ENCODE data around the gene GJB3.

GJB3 gene

DNA sequence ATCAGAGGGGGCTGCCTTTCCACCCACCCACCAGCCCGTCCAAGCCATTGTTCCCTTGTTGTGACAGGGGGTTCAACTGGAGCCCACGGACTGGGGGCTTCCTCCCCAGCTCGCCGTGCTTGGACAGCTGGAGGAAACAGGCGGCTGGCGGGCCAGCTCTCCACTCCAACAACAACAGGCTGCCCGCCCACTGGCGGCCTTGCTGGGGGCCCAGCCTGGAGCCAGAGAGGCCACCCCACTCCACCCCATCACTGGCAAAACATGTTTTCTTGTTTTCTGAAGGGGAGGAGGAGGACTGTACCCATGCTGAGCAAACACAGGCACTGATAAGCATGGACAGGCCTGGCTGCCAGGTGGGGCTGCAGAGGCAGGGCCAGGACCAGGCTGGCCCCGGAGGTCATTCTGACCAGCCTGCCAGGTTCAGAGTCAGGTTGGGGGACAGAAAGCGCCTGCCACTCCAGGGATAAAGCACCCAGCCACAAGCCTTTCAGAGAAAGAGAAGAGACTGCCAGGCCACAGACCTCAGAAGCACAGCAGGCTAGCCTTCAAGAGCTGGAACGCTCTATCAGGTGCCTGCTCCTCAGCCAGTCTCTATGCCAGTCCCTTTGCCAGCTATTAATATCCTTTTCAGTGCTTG is 44.6 kb downstream of the GJB3 start:
- no peaks in the 10 kb centered on the region for H3K79me2 ChIP-seq (ENCODE audit: insufficient read depth, low read length)
- H3K27ac ChIP-seq (ENCODE audit: low read length) = no peak overlapping the region
- H3K4me2 ChIP-seq (ENCODE audit: insufficient read depth, low read length) = no peak overlapping the region
- H2AFZ ChIP-seq (ENCODE audit: low read depth, low read length) = no peak overlapping the region
- 0 out of 2 replicates have a peak, but pooled peaks cover 3% of the 10 kb centered on the region for H4K20me1 ChIP-seq (ENCODE audit: insufficient read depth, low read length)
- H3K9ac ChIP-seq (ENCODE audit: low read depth, low read length) = no peak overlapping the region
- no peaks in the 10 kb centered on the region for H3K4me1 ChIP-seq (ENCODE audit: insufficient read depth, low read length)
- H3K36me3 ChIP-seq (ENCODE audit: insufficient read depth, low read length) = no peaks in the 10 kb centered on the region
- no peak overlapping the region for H3K4me3 ChIP-seq (ENCODE audit: low read depth in 1 of 2, low read length in 2 of 2)
- no peaks in the 10 kb centered on the region for H3K27me3 ChIP-seq (ENCODE audit: insufficient read depth, low read length, poor library complexity)
- H3K9me3 ChIP-seq (ENCODE audit: insufficient read depth, low read length, severe bottlenecking) = no peaks in the 10 kb centered on the region
- ATAC-seq (ENCODE audit: insufficient read depth, low read depth) = no peak
- DNase-seq = no peak
- no peak for TF ChIP-seq EZH2 (IDR thresholded peaks at IDR 0.05; ENCODE audit: borderline replicate concordance, low read depth, low read length, severe bottlenecking)
- TF ChIP-seq CTCF (IDR thresholded peaks at IDR 0.05; ENCODE audit: borderline replicate concordance, extremely low read depth, low read length, poor library complexity, severe bottlenecking) = no peak

GRCh38 chr1:34827341-34827941 is 46.4 kb downstream of the GJB3 start:
- Histone ChIP-seq H3K9ac (ENCODE audit: low read depth, low read length) (no peak overlapping the region), H3K36me3 (ENCODE audit: insufficient read depth, low read length) (no peaks in the 10 kb centered on the region), H3K4me3 (ENCODE audit: low read depth in 1 of 2, low read length in 2 of 2) (no peak overlapping the region), H3K4me1 (ENCODE audit: insufficient read depth, low read length) (no peaks in the 10 kb centered on the region), H3K9me3 (ENCODE audit: insufficient read depth, low read length, severe bottlenecking) (no peaks in the 10 kb centered on the region), H3K27ac (ENCODE audit: low read length) (no peak overlapping the region), H3K4me2 (ENCODE audit: insufficient read depth, low read length) (no peak overlapping the region), H2AFZ (ENCODE audit: low read depth, low read length) (no peak overlapping the region), H4K20me1 (ENCODE audit: insufficient read depth, low read length) (0 out of 2 replicates have a peak, but pooled peaks cover 3% of the 10 kb centered on the region), H3K27me3 (ENCODE audit: insufficient read depth, low read length, poor library complexity) (no peaks in the 10 kb centered on the region), H3K79me2 (ENCODE audit: insufficient read depth, low read length) (no peaks in the 10 kb centered on the region)
- no peak for ATAC-seq (ENCODE audit: insufficient read depth, low read depth)
- no peak for TF ChIP-seq CTCF (IDR thresholded peaks at IDR 0.05; ENCODE audit: borderline replicate concordance, extremely low read depth, low read length, poor library complexity, severe bottlenecking)
- DNase-seq = no peak

- no peak overlapping the region for H3K9ac ChIP-seq (ENCODE audit: low read depth, low read length)
- no peaks in the 10 kb centered on the region for H3K9me3 ChIP-seq (ENCODE audit: insufficient read depth, low read length, severe bottlenecking)
- H3K4me2 ChIP-seq (ENCODE audit: insufficient read depth, low read length) = no peak overlapping the region
- no peak for DNase-seq
- no peak overlapping the region for H2AFZ ChIP-seq (ENCODE audit: low read depth, low read length)
- H3K27ac ChIP-seq (ENCODE audit: low read length) = no peak overlapping the region
- TF ChIP-seq EZH2 (IDR thresholded peaks at IDR 0.05; ENCODE audit: borderline replicate concordance, low read depth, low read length, severe bottlenecking) = no peak
- TF ChIP-seq CTCF (IDR thresholded peaks at IDR 0.05; ENCODE audit: borderline replicate concordance, extremely low read depth, low read length, poor library complexity, severe bottlenecking) = no peak
- H3K79me2 ChIP-seq (ENCODE audit: insufficient read depth, low read length) = no peaks in the 10 kb centered on the region
- H4K20me1 ChIP-seq (ENCODE audit: insufficient read depth, low read length) = 0 out of 2 replicates have a peak, but pooled peaks cover 3% of the 10 kb centered on the region
- no peak for ATAC-seq (ENCODE audit: insufficient read depth, low read depth)
- H3K27me3 ChIP-seq (ENCODE audit: insufficient read depth, low read length, poor library complexity) = no peaks in the 10 kb centered on the region
- no peaks in the 10 kb centered on the region for H3K36me3 ChIP-seq (ENCODE audit: insufficient read depth, low read length)
- H3K4me3 ChIP-seq (ENCODE audit: low read depth in 1 of 2, low read length in 2 of 2) = no peak overlapping the region
- no peaks in the 10 kb centered on the region for H3K4me1 ChIP-seq (ENCODE audit: insufficient read depth, low read length)
These were observed 47.6 kb downstream of the GJB3 start for GRCh38 chr1:34828611-34829010.

Measured in DND-41 (cell line).